Activated CD8-positive, alpha-beta memory T cell treated with anti-CD3 and anti-CD28 coated beads, Interleukin-2, amount 50 U/mL, for 24 hours (primary cell): Measurements from ENCODE around the gene ZFP92.

Source experiments
- DNase-seq: peaks from one replicate; pipeline ENCODE4 v3.0.0-alpha.2; 2020; ENCODE audit errors: extremely low read depth

ZFP92 gene

DNA sequence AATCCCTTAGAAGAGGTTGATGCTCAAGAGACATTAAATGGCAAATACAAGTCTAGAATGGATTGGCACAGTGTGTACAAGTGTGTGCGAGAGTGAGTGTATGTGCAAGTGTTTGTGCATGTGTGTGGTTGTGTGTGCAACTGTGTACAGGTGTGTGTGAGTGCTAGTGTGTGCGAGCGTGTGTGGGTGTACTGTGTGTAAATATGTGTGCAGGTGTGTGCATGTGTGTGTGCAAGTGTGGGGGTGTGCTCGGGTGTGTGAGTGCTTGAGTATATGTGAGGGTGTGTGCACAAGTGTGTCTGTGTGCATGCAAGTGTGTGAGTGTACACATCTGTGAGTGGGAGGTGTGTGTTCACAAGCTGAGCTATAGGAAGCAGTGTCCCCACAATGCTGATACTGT lies 28.7 kb downstream of the ZFP92 start:
- no peak for DNase-seq

DNA sequence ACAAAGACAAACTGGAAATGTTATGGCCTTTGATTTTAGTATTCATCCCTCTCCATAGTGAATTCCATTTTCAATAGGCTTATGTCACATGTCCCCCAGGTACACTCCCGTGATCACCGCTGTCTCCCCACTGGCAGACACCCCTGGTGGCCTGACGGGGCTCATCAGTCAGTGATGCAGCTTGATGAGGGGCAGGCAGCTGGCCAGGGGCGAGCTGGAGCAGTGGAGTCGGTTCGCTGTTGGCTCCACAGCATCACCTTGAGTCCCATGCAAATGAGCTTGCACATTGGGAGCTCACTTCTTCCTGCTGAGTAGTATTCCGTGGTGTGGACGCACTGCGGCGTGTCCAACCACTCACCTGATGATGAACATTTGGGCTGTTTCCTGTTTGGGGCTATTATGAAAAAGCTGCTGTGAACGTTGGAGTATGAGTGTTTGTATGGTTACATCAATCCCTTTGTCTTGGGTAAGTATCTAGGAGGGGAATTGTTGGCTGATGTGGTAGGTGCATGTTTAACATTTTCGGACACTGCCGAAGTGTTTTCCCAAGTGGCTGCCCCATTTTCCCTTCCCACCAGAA lies 29.4 kb downstream of the ZFP92 start:
- no peak for DNase-seq

DNA sequence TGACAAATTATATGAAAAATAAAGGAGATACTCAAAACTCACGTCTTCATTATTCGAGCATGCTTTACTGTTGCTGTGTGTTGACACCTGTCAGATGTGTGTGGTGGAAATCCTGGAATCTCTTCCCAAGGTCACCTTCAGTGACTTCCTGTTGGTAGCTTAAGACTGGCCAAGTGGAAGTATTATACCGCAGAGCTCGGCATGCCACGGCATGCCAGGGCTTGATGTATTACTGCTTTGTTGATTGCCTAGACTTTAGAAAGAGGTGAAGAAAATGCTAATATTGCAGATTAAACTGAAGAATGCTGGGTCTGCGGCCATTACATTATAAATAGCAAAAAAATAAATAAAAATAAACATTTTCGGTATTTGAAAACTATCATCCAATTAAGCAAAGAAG lies 30.0 kb downstream of the ZFP92 start:
- no peak for DNase-seq

DNA sequence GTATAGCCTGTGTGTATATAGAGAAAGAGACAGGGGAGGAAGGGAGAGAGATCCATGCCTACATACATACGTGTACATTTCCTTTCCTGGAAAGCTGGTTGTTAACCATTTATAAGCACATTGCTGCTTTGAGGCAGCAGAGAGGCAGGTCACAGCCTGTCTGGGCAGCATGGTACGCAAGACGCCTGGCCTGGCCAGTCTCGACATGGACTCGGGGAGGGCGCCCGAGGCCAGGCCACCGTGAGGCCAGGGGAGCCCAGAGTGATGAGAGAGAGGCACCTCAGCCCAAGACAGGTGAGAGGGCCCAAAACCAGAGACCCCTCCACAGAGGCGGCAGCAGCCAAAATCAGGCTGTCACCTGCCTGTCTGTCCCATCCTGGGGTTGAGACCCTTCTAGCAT lies 30.7 kb downstream of the ZFP92 start:
- DNase-seq = no peak

GRCh38 chrX:153442463-153442862 lies 31.2 kb downstream of the ZFP92 start:
- DNase-seq = no peak

- no peak for DNase-seq
Measured at GRCh38 chrX:153443476-153444332, 32.4 kb downstream of the ZFP92 start.

DNA sequence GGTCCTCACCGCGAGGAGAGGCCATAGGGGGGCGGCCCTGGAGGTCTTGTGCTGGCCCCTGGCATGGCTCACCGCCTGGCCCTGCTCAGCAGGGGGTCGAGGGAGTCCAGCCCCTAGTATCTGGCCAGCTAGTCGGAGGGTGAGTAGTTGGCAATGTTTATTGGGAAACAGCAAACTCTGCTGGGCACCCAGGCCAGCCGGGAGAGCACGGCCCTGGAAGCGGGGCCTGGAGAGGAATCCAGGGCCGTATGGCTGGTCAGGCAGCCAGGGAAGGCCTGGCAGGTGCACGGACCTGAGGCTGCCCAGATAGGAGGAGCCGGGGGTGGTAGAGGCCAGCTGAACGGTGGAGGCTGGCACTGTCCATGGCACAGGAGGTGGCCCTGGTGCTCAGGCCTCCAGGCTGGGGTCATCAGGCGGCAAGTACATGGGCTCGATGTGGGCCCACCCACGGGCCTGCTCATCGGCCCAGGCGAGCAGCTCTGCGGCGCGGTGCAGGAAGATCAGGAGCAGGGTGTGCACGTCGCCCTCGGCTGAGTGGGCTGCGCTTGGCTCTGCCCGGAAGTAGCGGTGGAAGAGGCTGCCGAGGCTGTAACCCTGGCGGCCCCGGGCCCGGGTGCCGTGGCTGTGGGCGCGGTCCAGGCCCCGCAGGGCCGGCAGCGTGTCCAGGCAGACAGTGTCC lies 33.2 kb downstream of the ZFP92 start:
- DNase-seq = no peak

DNA sequence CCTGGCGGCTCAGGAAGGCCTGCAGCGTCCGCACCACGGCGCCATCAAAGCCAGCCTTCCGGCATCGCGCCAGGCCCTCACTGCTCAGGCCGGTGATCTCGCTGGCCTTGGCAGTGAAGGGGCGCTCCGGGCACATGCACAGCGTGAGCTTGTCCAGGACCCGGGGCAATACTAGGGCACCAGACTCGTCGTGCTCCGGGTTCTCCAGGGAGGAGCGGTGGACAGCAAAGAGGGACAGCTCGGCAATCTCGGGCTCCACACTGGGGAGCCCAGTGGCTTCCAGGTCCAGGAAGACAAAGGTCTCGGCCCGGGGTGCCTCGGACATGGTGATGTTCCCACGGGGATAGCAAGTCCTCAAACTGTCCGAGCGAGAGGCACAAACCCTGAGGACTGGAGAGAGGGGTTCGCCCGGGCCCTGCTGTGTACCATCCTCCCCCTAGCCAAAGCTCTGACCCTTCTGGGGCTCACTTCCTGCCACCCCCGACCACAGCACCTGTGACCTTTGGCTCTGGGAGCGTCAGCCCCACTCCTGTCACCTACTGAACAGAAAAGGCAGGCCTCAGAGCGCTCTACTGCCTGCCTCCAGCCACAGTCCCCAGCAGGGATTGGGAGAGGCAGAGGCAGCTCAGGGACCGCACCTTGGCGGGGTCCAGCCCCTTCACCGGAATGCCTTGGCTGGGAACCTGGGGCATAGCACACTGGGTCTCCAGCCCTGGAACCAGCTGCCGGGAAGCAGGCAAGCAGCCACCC lies 34.0 kb downstream of the ZFP92 start:
- DNase-seq = no peak

DNA sequence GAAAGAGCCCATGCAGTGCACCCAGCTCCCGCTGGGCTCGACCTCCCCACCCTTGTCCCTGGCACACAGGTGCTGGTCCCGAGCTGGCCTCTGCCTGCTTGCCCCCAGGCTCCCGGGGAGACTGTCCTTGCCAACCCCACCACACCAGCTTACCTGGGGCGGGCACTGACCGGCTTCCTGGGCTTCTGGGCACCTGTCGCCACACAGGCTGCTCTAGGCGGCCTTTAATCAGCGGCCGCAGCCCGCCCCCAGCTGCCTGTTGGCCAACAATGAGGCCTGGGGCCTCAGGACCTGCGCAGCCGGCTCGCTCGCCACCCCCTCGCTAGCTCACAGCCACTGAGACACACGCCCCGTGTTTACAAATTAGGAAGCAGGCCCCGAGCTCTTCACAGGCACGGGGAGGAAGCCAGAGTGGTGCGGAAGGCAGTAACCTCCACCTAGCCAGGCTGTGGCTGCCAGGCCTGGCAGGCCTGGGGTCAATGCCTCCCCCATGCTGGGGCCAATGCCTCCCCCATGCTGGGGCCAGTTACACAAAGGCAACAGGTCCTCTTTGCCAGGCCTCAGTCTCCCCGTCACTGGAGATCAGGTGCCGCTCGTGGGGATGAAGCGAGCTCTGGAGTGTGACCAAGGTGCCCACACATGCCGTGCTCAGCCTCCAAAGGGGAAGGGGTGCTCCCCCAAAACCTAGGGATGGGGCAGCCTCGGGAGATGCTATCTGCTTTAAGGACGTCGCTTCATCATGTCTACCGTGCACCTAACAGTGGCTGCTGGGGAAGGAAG lies 34.8 kb downstream of the ZFP92 start, which contains the start of gene TREX2:
TSS of gene TREX2 (minus strand) at position 201 of the 780 bp plus-strand sequence. CDS start 626 bp downstream, outside the sequence.
- DNase-seq = no peak

DNA sequence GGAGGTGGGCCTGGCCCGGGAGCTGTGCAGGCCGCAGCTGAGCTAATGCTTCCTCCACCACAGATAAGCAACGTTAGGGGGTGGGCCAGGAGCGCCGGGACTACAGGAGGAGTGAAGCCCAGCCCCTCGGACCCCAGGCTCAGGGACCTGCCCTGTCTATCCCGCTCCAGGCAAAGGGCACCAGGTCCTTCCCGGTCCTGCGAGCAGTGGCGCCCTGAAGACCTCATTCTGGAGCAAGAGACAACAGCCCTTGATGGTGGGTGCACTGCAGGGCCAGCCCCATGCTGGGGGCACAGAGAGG lies 35.3 kb downstream of the ZFP92 start:
- DNase-seq = no peak

DNA sequence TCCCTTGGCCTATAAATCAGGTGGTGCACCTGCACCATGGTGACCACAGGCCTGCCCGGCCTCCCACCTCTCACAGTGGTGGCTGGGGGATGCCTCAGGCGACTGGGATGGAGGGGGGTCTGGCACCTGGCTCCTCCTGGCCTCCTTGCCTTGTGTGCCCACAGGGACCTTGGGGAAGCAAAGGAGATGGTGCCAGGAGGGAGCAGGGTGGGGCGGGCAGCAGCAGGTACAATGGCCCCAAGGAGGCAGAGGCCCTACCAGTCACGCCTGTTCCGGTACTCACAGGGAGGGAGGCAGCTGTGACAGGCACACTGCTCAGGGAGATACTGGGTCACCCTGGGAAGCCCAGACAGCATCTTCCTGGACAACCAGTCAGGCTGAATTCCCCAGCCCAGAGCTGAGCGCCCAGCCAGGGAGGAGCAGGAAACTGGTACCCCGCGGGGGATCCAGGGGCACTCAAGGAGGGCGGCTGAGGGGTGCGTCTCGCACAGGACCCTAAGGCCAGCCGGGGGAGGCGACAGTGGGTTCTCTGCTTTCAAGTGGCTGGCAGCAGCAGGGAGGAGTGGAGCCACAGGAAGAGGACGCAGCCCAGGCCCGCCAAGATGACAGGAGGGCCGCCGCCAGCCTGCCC lies 35.8 kb downstream of the ZFP92 start:
- no peak for DNase-seq

- DNase-seq = no peak
Measured at GRCh38 chrX:153447581-153447960, 36.3 kb downstream of the ZFP92 start.

DNA sequence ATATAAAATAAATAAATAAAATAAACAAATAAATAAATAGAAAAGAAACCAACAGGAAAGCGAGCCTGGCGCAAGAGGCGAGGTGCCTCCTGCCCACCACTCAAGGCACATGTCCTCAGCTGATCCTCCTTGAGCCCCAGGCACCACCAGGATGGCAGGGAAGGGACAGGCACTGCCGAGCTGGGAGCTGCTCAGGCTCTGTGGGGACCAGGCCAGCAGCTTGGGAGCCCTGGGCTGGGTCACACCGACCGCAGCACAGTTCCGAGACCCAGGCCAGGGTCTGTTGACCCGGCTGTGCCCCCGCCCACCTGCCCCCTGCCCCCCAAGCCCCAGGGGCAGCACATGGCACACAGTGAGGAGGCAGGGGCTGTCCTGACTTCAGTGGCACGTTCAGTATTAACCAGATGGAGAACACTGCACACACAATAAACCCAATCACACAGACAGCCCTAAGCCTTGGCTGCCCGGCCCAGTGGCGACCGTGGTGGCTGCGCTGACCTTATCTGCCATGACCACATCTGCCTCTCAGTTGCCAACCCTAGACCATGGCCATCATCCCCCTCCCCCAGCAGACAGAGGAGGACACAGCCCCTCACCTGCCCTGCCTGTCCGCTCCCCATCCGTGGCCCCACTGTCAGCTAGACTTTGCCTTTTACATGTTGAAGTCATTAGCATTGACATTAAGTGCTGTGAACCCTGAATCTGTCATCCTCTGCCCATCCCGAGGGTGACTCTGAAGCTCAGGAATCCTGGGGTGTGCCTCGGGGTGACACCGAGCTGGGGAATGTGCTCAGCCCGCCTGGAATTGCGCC lies 37.5 kb downstream of the ZFP92 start:
- no peak for DNase-seq

GRCh38 chrX:153449368-153450113 lies 38.3 kb downstream of the ZFP92 start:
- no peak for DNase-seq

GRCh38 chrX:153450114-153450948 lies 39.1 kb downstream of the ZFP92 start:
- no peak for DNase-seq

DNA sequence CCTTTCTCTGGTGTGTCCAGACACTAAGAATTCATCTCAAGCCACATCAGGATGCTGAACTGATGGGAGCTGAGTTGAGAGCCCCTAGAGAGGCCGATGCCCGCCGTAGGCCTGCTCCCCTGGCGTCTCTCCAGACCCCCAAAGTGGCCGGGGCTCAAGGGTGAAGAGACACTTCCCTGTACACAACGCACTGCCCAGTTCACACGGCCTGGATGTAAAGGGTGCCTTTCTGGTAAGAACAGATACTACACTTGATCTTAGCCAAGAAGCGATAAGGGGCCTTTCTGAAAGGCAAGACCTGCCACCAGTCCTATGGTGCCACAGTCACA lies 39.6 kb downstream of the ZFP92 start:
- DNase-seq = no peak

DNA sequence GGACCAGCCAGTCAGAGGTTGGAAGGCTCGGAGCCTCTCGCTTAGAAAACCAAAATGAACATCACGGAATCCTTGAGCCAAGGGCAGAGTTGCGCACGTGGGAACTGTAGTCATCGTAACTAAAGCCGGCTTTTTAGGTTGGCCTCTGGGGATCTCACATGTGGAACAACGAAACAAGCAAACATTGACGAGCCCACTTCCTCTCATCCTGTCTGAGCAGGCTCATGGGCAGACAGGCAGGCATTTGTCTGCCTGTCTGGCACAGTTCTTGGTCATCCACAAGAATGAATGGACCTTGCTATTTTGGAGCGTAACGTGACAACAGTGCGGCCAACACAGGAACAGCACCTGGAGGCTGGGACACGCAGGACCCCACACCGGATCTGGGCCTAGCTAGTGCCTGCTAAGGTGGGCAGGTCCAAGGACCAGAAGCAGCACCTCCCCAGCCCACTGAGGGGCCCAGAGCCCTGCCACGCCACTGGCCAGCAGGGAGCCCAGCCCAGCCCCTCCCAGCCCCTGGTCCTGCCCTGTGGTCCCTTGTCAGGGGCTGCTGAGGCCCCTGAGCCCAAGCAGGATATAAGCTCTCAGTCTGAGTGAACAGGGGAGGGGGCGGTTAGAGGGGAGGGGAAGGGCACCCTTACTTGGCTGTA lies 43.8 kb downstream of the ZFP92 start:
- DNase-seq = no peak

DNA sequence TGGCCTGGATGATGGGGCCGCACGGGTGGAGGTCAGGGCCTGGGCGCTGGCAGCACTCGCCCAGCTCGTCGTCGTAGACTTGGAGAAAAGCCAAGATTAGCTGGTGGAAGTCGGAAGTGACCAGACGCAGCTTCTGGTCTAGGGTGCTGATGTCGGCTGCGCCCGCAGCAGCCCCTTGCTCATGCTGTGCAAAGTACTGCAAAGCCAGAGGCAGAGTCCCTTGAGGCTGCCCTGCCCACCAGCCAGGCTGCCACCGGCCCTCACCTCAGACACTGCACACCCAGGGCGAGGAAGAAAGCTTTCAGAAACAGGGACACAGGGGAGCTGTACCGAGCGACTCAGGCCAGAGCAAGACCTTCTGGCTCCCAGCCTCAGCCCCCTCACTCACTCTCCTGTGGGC lies 44.3 kb downstream of the ZFP92 start:
- no peak for DNase-seq
